HCT116 (cell line): ENCODE data around the gene ZNF266. TPM values are rescaled to one million over a fixed set of nuclear protein-coding genes. Genes with fewer than 3 reads are reported as not detected.

Experiments used
- ATAC-seq: fragments of 200-7000 bp; cut with Tn5 transposase; 2 replicates; pipeline ENCODE4 v1.9.1; 2020; ENCODE audit warnings: mild to moderate bottlenecking, moderate library complexity
- BruUV-seq: library from RNA; stranded (reverse); fragments of 400-500 nt; replicated peaks from 2 replicates; lab custom pipeline; 2021; lab: Mats Ljungman, UMichigan
- CTCF ChIA-PET: fragments of 300-600 bp; sonication (Branson Sonifier 250); formaldehyde crosslinking; loops from one replicate; lab custom pipeline; 2021; ENCODE audit warnings: antibody characterized with exemption; lab: Charles Lee
- POLR2A ChIA-PET: fragments of 300-600, 350-600 bp; sonication (Branson Sonifier 250); formaldehyde crosslinking; loops from one replicate; lab custom pipeline; 2021; ENCODE audit warnings: antibody characterized with exemption; lab: Charles Lee
- RAD21 ChIA-PET, 2 experiments: fragments of 300-600 bp; sonication (Branson Sonifier 250); formaldehyde crosslinking; loops; one replicate each; lab custom pipeline; 2023; ENCODE audit warnings: low total read pairs in 2 of 2; ENCODE audit not compliant: uncharacterized antibody in 2 of 2, unreplicated experiment in 2 of 2, low non-redundant PET in 1 of 2; lab: Charles Lee
- DNase-seq: peaks from one replicate; pipeline ENCODE4 v3.0.0-alpha.2; 2010; ENCODE audit warnings: low read depth, low spot score
- H2AFZ ChIP-seq: fragments of 200-600 bp; shearing (Covaris generic), sonication (generic); 2 replicates; pipeline ENCODE4 v1.6.1; 2017; ENCODE audit warnings: low read depth, mixed run types, mixed read lengths, antibody characterized with exemption, low read length; ENCODE audit not compliant: poor library complexity, severe bottlenecking
- H3K27ac ChIP-seq: 2 replicates; pipeline ENCODE4 v1.5.1; 2012; ENCODE audit warnings: low read depth, low read length
- H3K27me3 ChIP-seq: fragments of 200-600 bp; sonication (generic); 2 replicates; pipeline ENCODE4 v1.6.1; 2016; ENCODE audit warnings: mixed run types, low read length, mixed read lengths; ENCODE audit not compliant: insufficient read depth
- H3K36me3 ChIP-seq, 2 experiments: fragments of 200-500 bp in 1 of 2; fragments of 200-600 bp in 1 of 2; sonication (Bioruptor generic) in 1 of 2; sonication (generic) in 1 of 2; 2 replicates each; pipeline versions ENCODE4 v1.5.1 to v1.6.1; 2014 to 2016; ENCODE audit warnings: low read length in 2 of 2, inconsistent platforms in 1 of 2, mixed read lengths in 1 of 2, mixed run types in 1 of 2; ENCODE audit not compliant: insufficient read depth in 2 of 2, control insufficient read depth in 1 of 2
- H3K4me1 ChIP-seq, 2 experiments: fragments of 200-600 bp in 1 of 2; sonication (generic) in 1 of 2; 2 replicates each; pipeline versions ENCODE4 v1.5.1 to v1.6.1; 2012 to 2017; ENCODE audit warnings: low read length in 2 of 2, inconsistent platforms in 1 of 2, mild to moderate bottlenecking in 1 of 2, mixed read lengths in 1 of 2, mixed run types in 1 of 2, moderate library complexity in 1 of 2; ENCODE audit not compliant: insufficient read depth in 2 of 2, control insufficient read depth in 1 of 2
- H3K4me2 ChIP-seq: fragments of 200-600 bp; sonication (generic); 2 replicates; pipeline ENCODE4 v1.6.1; 2017; ENCODE audit warnings: mixed run types, low read length, mixed read lengths
- H3K4me3 ChIP-seq, 2 experiments: fragments of 200-600 bp in 1 of 2; sonication (generic) in 1 of 2; replicated peaks in 1 of 2; 2 replicates each; pipeline ENCODE4 v1.5.1; 2011 to 2016; ENCODE audit warnings: low read length in 2 of 2, control low read depth in 1 of 2, low read depth in 1 of 2, mild to moderate bottlenecking in 1 of 2, mixed read lengths in 1 of 2, mixed run types in 1 of 2
- H3K79me2 ChIP-seq: fragments of 200-600 bp; sonication (generic); 2 replicates; pipeline ENCODE4 v1.6.1; 2017; ENCODE audit warnings: mild to moderate bottlenecking, mixed run types, low read length, moderate library complexity, mixed read lengths; ENCODE audit not compliant: insufficient read depth
- H3K9ac ChIP-seq: fragments of 200-600 bp; sonication (generic); 2 replicates; pipeline ENCODE4 v1.6.1; 2016; ENCODE audit warnings: low read length, mixed read lengths
- H3K9me2 ChIP-seq: fragments of 200-600 bp; sonication (generic), shearing (Covaris generic); 2 replicates; pipeline ENCODE4 v1.6.1; 2017; ENCODE audit warnings: mixed run types, mild to moderate bottlenecking, moderate library complexity; ENCODE audit not compliant: insufficient read depth
- H3K9me3 ChIP-seq, 2 experiments: fragments of 200-500 bp in 1 of 2; fragments of 200-600 bp in 1 of 2; sonication (Bioruptor generic) in 1 of 2; sonication (generic) in 1 of 2; 2 replicates each; pipeline ENCODE4 v1.6.1; 2014 to 2017; ENCODE audit warnings: low read length in 2 of 2, mixed read lengths in 2 of 2, inconsistent platforms in 1 of 2, low read depth in 1 of 2, mild to moderate bottlenecking in 1 of 2, mixed run types in 1 of 2, moderate library complexity in 1 of 2; ENCODE audit not compliant: control insufficient read depth in 1 of 2, insufficient read depth in 1 of 2
- H4K20me1 ChIP-seq: fragments of 200-600 bp; sonication (generic), shearing (Covaris generic); 2 replicates; pipeline ENCODE4 v1.6.1; 2017; ENCODE audit warnings: mixed run types, mild to moderate bottlenecking, moderate library complexity; ENCODE audit not compliant: insufficient read depth
- CTCF ChIP-seq, 3 experiments: fragments of 200-600 bp in 1 of 3; sonication (generic) in 1 of 3; IDR thresholded peaks in 2 of 3; conservative IDR thresholded peaks in 1 of 3; 2 replicates each; pipeline ENCODE4 v1.5.1; 2012 to 2017; ENCODE audit warnings: low read depth in 2 of 3, low read length in 2 of 3, antibody characterized with exemption in 1 of 3, borderline replicate concordance in 1 of 3, control low read depth in 1 of 3, mild to moderate bottlenecking in 1 of 3, mixed read lengths in 1 of 3, mixed run types in 1 of 3, moderate library complexity in 1 of 3; ENCODE audit not compliant: insufficient read depth in 1 of 3
- RAD21 ChIP-seq: IDR thresholded peaks from 2 replicates; pipeline ENCODE4 v1.6.1; 2012; ENCODE audit warnings: low read depth, mild to moderate bottlenecking
- SIN3A ChIP-seq: IDR thresholded peaks from 2 replicates; pipeline ENCODE4 v1.6.1; 2012; ENCODE audit warnings: low read depth
- YY1 ChIP-seq: IDR thresholded peaks from 2 replicates; pipeline ENCODE4 v1.6.1; 2011; ENCODE audit warnings: low read length, low read depth, moderate library complexity, mild to moderate bottlenecking; ENCODE audit not compliant: insufficient replicate concordance; ENCODE audit errors: extremely low read depth
- ZBTB33 ChIP-seq: IDR thresholded peaks from 2 replicates; pipeline ENCODE4 v1.6.1; 2011; ENCODE audit warnings: mild to moderate bottlenecking, low read length, moderate library complexity; ENCODE audit not compliant: insufficient replicate concordance; ENCODE audit errors: extremely low read depth
- intact Hi-C: fragments of 100-400 bp; cut with micrococcal nuclease; formaldehyde crosslinking; loops from 2 replicates; pipeline ENCODE4 v1.10.0; 2022
- total RNA-seq: library from RNA; stranded (reverse); gene quantifications from one replicate; pipeline ENCODE4 v1.2.1, GENCODE V29; 2021; ENCODE audit not compliant: unreplicated experiment
- TF ChIP-seq, protein P1 (sequence below): IDR thresholded peaks from 2 replicates; pipeline ENCODE4 v1.6.1; 2012

The ZNF266 gene
- total RNA-seq, 1 experiment from 2014 or later, result 9.4 TPM

GRCh38 chr19:9436358-9436757, 985 bp upstream of the ZNF266 start:
- intact Hi-C loops, result loop anchor here (10.0 kb wide), 3 partner anchors 232 to 358 kb away; partner anchors contain the start of gene ZNF317
- CTCF ChIA-PET, result no interaction called here
- H3K9ac ChIP-seq, result no peak overlapping the region

GRCh38 chr19:9431475-9431874, 3.9 kb downstream of the ZNF266 start:
- Histone ChIP-seq H4K20me1 (no peaks in the 10 kb centered on the region), H2AFZ (no peak overlapping the region), H3K9me3 (no peaks in the 10 kb centered on the region; a peak in 1 of 4 replicates), H3K4me1 (peaks cover 0 to 7% of the 10 kb centered on the region in 2 experiments; a peak in 2 of 4 replicates), H3K79me2 (no peaks in the 10 kb centered on the region), H3K27me3 (no peaks in the 10 kb centered on the region), H3K9me2 (no peaks in the 10 kb centered on the region), H3K27ac (no peak overlapping the region), H3K36me3 (peaks cover 0 to 11% of the 10 kb centered on the region in 2 experiments; a peak in 2 of 4 replicates), H3K4me2 (no peak overlapping the region), H3K4me3 (no peak overlapping the region), H3K9ac (no peak overlapping the region)
- DNase-seq (no peak), ATAC-seq (peak; percentile 29; the same call in 1 of the 2 replicates)
- RAD21 ChIA-PET, result interaction anchor here in 1 of 2 experiments (0.6 kb wide), 1 partner anchor 119 kb away, joined by 8 read pairs; no protein-coding TSS in a partner anchor
- CTCF ChIA-PET, result no interaction called here
- no TSS peak for BruUV-seq
- intact Hi-C loops, result loop anchor here (10.0 kb wide), 3 partner anchors 227 to 363 kb away; partner anchors contain the start of gene ZNF317
- TF ChIP-seq ZBTB33 (no peak), CTCF (IDR thresholded peaks at IDR 0.05 in 2 of 3, conservative IDR thresholded peaks at IDR 0.05 in 1 of 3; ENCODE audit: borderline replicate concordance in 1 of 3, insufficient read depth in 1 of 3, low read depth in 2 of 3, low read length in 2 of 3) (peak; percentile 3 to 64 (median 42); a peak in 4 of 6 replicates), YY1 (no peak), RAD21 (peak; percentile 44)
- TF ChIP-seq, protein P1, sequence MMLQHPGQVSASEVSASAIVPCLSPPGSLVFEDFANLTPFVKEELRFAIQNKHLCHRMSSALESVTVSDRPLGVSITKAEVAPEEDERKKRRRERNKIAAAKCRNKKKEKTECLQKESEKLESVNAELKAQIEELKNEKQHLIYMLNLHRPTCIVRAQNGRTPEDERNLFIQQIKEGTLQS, result no peak
- POLR2A ChIA-PET, result no interaction called here

More at GRCh38 chr19:9436358-9436757, 985 bp upstream of the ZNF266 start:
- Histone ChIP-seq H3K36me3 (peaks cover 0 to 11% of the 10 kb centered on the region in 2 experiments; a peak in 2 of 4 replicates), H2AFZ (no peak overlapping the region), H4K20me1 (no peaks in the 10 kb centered on the region), H3K79me2 (no peaks in the 10 kb centered on the region), H3K27me3 (no peaks in the 10 kb centered on the region), H3K4me3 (no peak overlapping the region; a peak in 2 of 4 replicates), H3K9me3 (no peaks in the 10 kb centered on the region), H3K4me2 (peak overlapping the region; percentile 94), H3K9me2 (no peaks in the 10 kb centered on the region), H3K4me1 (peaks cover 0 to 7% of the 10 kb centered on the region in 2 experiments; a peak in 2 of 4 replicates), H3K27ac (no peak overlapping the region)
- TF ChIP-seq SIN3A, result no peak
- no peak for ATAC-seq
- DNase-seq, result no peak
- POLR2A ChIA-PET, result no interaction called here
- BruUV-seq, result no TSS peak
- RAD21 ChIA-PET, result no interaction called here
